Measurements from ENCODE around the gene JAG1.
"Not testable (repeated sequence)": the region's sequence is repeated elsewhere in the genome, so short reads cannot be mapped to it uniquely, and the experiment has no call there.

JAG1 gene

GRCh38 chr20:10605547-10606195 lies 68.1 kb downstream of the JAG1 start:
- no peak for DNase-seq

DNA sequence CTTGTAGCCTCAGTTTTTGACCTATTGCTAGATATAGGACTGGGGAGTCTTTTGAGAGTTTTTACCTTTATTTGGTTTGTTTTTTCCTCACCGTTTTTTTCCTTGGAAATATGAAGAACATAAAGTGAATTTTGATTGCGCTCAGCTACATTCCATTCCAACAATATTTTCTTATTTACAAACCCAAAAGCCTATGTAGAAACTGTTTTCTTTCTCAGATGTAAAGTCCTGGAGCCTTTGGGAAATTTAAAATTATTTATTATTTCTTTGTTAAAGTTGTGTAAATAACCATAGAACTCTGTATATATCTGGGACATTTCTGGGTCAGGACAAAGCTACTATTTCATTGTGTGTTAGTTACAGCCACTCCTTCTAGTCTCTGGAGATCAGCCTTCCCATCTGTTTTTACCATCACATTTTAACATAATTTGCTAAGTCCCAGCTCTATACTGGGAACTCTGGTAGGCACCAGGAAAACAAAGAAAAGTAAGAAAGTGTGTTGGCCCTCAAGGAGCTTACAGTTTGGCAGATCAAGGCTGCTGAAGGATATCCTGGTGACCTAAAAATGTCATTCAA lies 68.8 kb downstream of the JAG1 start:
- DNase-seq = no peak

GRCh38 chr20:10603971-10604864 lies 69.6 kb downstream of the JAG1 start:
- DNase-seq = no peak

- peak; percentile 17 for DNase-seq
Observed at GRCh38 chr20:10603378-10603777, 70.4 kb downstream of the JAG1 start.

DNA sequence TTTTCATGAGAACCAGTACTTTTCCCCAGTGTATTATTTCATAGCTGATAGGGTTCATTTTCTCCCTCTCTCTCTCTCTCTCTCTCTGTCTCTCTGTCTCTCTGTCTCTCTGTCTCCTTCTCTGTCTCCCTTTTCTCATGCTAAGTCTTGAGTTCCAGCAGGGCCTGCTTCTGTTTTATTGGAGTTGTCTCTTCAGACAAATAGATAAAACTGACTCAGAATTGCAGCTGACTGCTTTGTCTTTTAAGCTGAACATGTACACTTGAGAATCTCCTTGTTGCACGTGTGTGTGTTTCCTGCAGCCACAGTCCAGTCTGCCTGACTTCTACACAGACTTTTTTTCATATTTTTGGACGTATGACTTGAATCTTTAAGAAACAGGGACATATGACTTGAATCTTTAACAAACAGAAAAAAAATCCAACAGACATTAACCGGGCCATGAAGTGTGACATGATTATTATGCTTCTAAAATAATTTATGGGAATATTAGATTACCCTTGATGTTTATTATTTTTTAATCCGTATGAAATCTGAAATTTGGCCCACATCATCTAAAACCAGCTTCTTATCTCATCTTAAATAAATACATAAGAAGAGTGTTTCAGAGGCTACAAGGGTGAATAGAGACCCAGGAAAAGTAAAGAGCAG lies 71.5 kb downstream of the JAG1 start:
- DNase-seq = no peak

DNA sequence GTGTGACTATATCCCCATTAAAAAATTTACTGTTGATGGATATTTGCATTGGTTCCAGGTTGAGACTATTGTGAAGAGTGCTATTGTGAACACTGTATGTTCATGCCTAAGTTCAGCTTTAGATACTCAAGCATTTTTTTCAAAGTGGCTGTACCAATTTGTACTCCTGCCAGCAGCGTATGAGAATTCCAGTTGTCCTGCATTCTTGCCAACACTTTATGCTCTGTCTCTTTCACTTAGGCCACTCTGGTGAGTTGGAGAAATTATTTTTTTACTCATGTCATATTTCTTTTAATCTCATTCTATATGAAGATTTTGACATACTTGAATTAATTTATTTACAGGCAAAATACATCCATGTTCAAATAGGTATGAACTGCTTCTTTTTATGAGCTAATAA lies 76.2 kb downstream of the JAG1 start:
- DNase-seq = no peak

- no peak for DNase-seq
Observed at GRCh38 chr20:10596710-10597121, 77.1 kb downstream of the JAG1 start.

DNA sequence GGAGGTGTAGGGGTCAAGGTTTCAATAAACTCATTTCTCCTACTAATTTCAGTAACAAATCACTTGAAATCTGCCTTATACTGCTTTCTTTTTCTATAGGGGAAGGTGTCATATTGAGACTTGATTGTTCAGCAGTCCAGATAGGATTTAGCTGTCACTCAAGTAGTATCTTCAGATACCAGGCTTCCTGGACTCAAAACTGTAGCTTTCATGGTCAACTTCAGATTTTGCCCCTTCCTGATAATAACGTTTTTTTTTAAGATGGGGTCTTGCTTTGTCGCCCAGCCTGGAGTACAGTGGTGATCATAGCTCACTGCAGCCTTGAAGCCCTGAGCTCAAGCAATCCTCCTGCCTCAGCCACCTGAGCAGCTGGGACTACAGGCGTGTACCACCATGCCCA lies 77.8 kb downstream of the JAG1 start:
- DNase-seq = no peak

- DNase-seq = no peak
Observed at GRCh38 chr20:10595266-10595665, 78.5 kb downstream of the JAG1 start.

DNA sequence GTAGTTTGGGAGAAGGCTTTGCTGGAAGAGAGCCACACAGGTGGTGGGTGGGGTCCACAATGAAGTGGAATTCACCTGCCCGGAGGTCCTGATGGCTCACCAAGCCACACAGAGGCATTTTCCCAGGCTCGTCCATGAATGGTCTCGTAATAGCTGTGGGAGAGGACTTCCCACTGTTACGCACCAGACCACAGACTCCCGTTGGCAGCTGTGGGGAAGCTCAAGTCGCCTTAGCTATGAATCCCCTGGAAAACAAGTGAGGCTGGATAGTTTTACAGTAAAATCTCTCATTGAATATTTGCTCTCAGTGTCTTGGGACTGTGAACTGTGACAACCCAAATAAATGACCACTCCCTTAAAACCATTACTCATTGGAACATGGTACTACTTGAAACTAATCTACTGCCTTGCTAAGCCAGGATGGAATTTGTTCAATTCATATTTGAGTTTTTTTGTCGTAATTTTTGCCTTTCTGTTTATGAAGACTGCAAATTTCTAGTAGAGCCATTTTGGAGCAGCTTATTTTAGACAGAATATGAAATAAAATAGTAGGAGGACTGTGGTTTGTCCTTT lies 79.4 kb downstream of the JAG1 start:
- DNase-seq = no peak

DNA sequence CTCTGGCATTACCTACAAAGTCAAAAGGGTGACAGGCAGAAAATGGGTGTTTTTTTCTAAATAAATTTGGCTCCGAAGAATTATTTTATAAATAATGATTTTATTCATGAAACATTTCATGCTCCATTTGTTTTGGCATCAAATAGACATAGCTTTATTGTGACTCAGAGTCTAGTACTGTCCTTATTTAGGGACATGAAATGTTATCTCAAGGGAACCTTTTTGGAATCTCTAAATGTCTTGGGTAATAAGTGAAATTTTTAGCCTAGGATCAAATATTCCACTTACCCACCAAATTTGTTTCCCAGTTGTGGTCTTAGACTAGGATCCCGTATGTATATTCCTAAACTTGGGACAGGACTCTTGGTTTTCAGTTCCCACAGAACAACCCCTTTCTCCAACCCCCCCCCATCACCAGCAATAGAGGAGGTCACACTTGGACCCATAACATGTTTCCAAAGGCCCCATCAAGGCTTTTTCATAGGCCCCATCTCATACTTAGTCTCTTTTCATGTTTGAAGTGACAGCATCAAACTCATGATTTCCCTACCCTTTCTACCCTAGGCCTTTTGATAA lies 81.8 kb downstream of the JAG1 start:
- DNase-seq = no peak

DNA sequence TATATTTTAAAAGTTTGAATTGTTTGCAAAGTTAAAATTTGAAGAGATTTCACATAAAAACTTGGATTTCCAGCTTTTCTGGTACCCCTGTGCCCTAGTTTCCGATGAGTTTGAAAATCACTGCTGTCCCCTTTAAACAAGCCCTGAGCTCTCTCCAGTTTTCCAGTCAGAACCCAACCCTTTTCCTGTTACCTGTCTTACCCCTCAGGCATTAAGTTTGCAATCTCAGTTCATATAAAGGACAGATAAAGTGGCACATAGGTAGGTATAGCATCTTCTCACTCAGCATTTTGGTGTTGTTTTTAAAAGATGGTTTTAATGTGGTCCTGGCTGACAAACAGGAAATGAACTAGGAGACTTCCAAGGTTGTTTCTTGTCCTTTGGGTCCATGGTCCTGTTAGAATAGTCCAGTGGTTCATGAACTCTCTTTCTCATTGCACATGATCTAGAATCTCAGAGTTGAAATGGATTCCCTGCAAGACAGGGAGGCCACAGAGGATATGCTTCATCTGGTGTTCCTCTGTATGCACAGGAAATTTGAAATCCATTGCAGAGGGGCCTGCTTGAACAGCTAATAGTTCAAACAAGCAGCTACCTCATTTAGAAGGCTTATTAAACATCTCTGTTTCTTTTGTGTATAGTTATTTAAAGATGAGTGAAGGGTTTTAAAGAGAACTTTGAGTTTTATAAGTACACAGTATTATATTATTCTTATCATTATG lies 82.7 kb downstream of the JAG1 start:
- no peak for DNase-seq

DNA sequence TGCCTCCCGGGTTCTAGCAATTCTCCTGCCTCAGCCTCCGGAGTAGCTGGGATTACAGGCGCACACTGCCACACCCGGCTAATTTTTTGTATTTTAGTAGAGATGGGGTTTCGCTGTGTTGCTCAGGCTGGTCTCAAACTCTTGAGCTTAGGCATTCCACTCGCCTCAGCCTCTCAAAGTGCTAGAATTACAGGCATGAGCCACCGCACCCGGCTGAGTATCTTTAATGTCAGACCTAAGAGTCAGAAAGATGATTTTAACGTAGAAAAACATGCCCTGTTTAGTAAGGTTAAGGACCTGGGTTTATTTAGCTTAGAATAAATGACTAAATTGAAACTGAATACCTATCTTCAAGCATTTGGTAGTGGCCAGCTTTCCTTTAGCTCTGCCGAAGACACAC lies 83.4 kb downstream of the JAG1 start:
- DNase-seq = not testable (repeated sequence)
